PC-3 (cell line): ENCODE data around the gene ARSB. TPM values are rescaled to one million over a fixed set of nuclear protein-coding genes. Genes with fewer than 3 reads are reported as not detected.
A peak's percentile ranks its signal among the peaks of the same experiment; 100 is the strongest.

Source experiments
- ATAC-seq: fragments of 200-7000 bp; cut with Tn5 transposase; 2 replicates; pipeline ENCODE4 v1.9.1; 2020; ENCODE audit warnings: mild to moderate bottlenecking, moderate library complexity
- BruUV-seq: library from RNA; stranded (reverse); fragments of 400-500 nt; replicated peaks from 2 replicates; lab custom pipeline; 2021; lab: Mats Ljungman, UMichigan
- CTCF ChIA-PET: fragments of 300-600 bp; sonication (Branson Sonifier 250); formaldehyde crosslinking; loops from one replicate; lab custom pipeline; 2022; ENCODE audit warnings: antibody characterized with exemption; lab: Charles Lee
- POLR2A ChIA-PET: fragments of 300-600 bp; sonication (Branson Sonifier 250); formaldehyde crosslinking; loops from one replicate; lab custom pipeline; 2022; ENCODE audit warnings: antibody characterized with exemption; ENCODE audit not compliant: unreplicated experiment; lab: Charles Lee
- DNase-seq: peaks from one replicate; pipeline ENCODE4 v3.0.0-alpha.2; 2015
- H2AFZ ChIP-seq: fragments of 300-600 bp; sonication (generic); 2 replicates; pipeline ENCODE4 v1.6.0; 2016; ENCODE audit warnings: antibody characterized with exemption, low read length
- H3F3A ChIP-seq: fragments of 300-600 bp; sonication (generic); one replicate; pipeline ENCODE4 v1.6.0; 2017; ENCODE audit warnings: antibody characterized with exemption, low read length, control low read depth, mild to moderate bottlenecking; ENCODE audit not compliant: unreplicated experiment
- H3K27ac ChIP-seq: fragments of 300-600 bp; sonication (generic); 2 replicates; pipeline ENCODE4 v1.5.1; 2016; ENCODE audit warnings: mild to moderate bottlenecking, low read length
- H3K27me3 ChIP-seq: fragments of 300-600 bp; sonication (generic); 2 replicates; pipeline ENCODE4 v1.6.1; 2016; ENCODE audit warnings: low read length, mixed read lengths
- H3K36me3 ChIP-seq: fragments of 300-600 bp; sonication (generic); 2 replicates; pipeline ENCODE4 v1.6.1; 2016; ENCODE audit warnings: low read depth, mixed run types, low read length, mixed read lengths
- H3K4me1 ChIP-seq: fragments of 300-600 bp; sonication (generic); 2 replicates; pipeline ENCODE4 v1.5.1; 2016; ENCODE audit warnings: low read length; ENCODE audit not compliant: insufficient read depth
- H3K4me2 ChIP-seq: fragments of 300-600 bp; sonication (generic); 2 replicates; pipeline ENCODE4 v1.6.0; 2016; ENCODE audit warnings: low read length
- H3K4me3 ChIP-seq: fragments of 300-600 bp; sonication (generic); 2 replicates; pipeline ENCODE4 v1.5.1; 2016; ENCODE audit warnings: mild to moderate bottlenecking, low read length, mixed read lengths
- H3K79me2 ChIP-seq: fragments of 300-600 bp; sonication (generic); 2 replicates; pipeline ENCODE4 v1.6.1; 2017; ENCODE audit warnings: low read length, mixed read lengths
- H3K9ac ChIP-seq: fragments of 300-600 bp; sonication (generic); 2 replicates; pipeline ENCODE4 v1.6.0; 2016; ENCODE audit warnings: mild to moderate bottlenecking, low read length
- H3K9me2 ChIP-seq: fragments of 300-600 bp; sonication (generic); replicated peaks from 2 replicates; pipeline ENCODE4 v1.6.1; 2016; ENCODE audit warnings: mixed run types, low read length, mixed read lengths
- H3K9me3 ChIP-seq: fragments of 300-600 bp; sonication (generic); 2 replicates; pipeline ENCODE4 v1.6.1; 2016; ENCODE audit warnings: low read length, mixed read lengths
- H4K20me1 ChIP-seq: fragments of 300-600 bp; sonication (generic); 2 replicates; pipeline ENCODE4 v1.6.1; 2016; ENCODE audit warnings: low read length, mixed read lengths
- CTCF ChIP-seq: fragments of 300-600 bp; sonication (generic); conservative IDR thresholded peaks from 2 replicates; pipeline ENCODE4 v1.5.1; 2017; ENCODE audit warnings: antibody characterized with exemption, low read depth, mild to moderate bottlenecking, low read length
- EZH2 ChIP-seq: fragments of 300-600 bp; sonication (generic); IDR thresholded peaks from one replicate; pipeline ENCODE4 v1.6.1; 2017; ENCODE audit warnings: antibody characterized with exemption, mild to moderate bottlenecking, low read length; ENCODE audit not compliant: unreplicated experiment
- EZH2phosphoT487 ChIP-seq: fragments of 300-600 bp; sonication (generic); IDR thresholded peaks from 2 replicates; pipeline ENCODE4 v1.6.1; 2018; ENCODE audit warnings: mild to moderate bottlenecking, antibody characterized with exemption, low read length, borderline replicate concordance
- intact Hi-C: fragments of 100-400 bp; cut with micrococcal nuclease; formaldehyde crosslinking; loops from 2 replicates; pipeline ENCODE4 v1.9.0; 2023
- total RNA-seq: library from RNA; depleted of rRNA; stranded (reverse); fragments of >200 nt; gene quantifications from 2 replicates; pipeline ENCODE4 v1.2.3, GENCODE V29; 2014

ARSB gene
- total RNA-seq, 1 experiment from 2014 or later: 8.1 TPM

- intact Hi-C loops: no loop called here
- no peak for ATAC-seq
- H3K27ac ChIP-seq: no peak overlapping the region
- no peak overlapping the region for H2AFZ ChIP-seq
- H3K4me2 ChIP-seq: no peak overlapping the region
- CTCF ChIA-PET: no interaction called here
- H3K9me2 ChIP-seq: no peaks in the 10 kb centered on the region
- no peaks in the 10 kb centered on the region for H3K27me3 ChIP-seq
- no peaks in the 10 kb centered on the region for H3K36me3 ChIP-seq
- DNase-seq: no peak
- H3F3A ChIP-seq: no peaks in the 10 kb centered on the region
- POLR2A ChIA-PET: no interaction called here
- H3K9ac ChIP-seq: no peak overlapping the region
- TF ChIP-seq EZH2 (no peak), CTCF (no peak), EZH2phosphoT487 (no peak)
- no peaks in the 10 kb centered on the region for H3K79me2 ChIP-seq
- peaks cover 10% of the 10 kb centered on the region; the same call in 1 of the 2 replicates for H3K4me1 ChIP-seq
- no TSS peak for BruUV-seq
- H3K9me3 ChIP-seq: no peaks in the 10 kb centered on the region
- H4K20me1 ChIP-seq: no peaks in the 10 kb centered on the region
- no peak overlapping the region for H3K4me3 ChIP-seq
These were observed 193.5 kb downstream of the ARSB start for GRCh38 chr5:78791501-78792100.

GRCh38 chr5:78787783-78788182, 197.3 kb downstream of the ARSB start:
- intact Hi-C loops: no loop called here
- Histone ChIP-seq H3K4me1 (0 out of 2 replicates have a peak, but pooled peaks cover 3% of the 10 kb centered on the region), H3K9me2 (no peaks in the 10 kb centered on the region), H3K27ac (no peak overlapping the region), H3K9ac (no peak overlapping the region), H3K4me2 (no peak overlapping the region), H2AFZ (no peak overlapping the region), H3K4me3 (no peak overlapping the region), H3F3A (no peaks in the 10 kb centered on the region), H3K9me3 (no peaks in the 10 kb centered on the region), H3K27me3 (no peaks in the 10 kb centered on the region), H3K79me2 (no peaks in the 10 kb centered on the region), H3K36me3 (no peaks in the 10 kb centered on the region), H4K20me1 (no peaks in the 10 kb centered on the region)
- ChIA-PET CTCF (no interaction called here), POLR2A (no interaction called here)
- no TSS peak for BruUV-seq
- no peak for DNase-seq
- no peak for ATAC-seq
- TF ChIP-seq EZH2 (no peak), EZH2phosphoT487 (no peak), CTCF (no peak)

GRCh38 chr5:78785454-78785853, 199.7 kb downstream of the ARSB start:
- Histone ChIP-seq H3K4me3 (no peak overlapping the region), H4K20me1 (no peaks in the 10 kb centered on the region), H3K27me3 (no peaks in the 10 kb centered on the region), H3K79me2 (no peaks in the 10 kb centered on the region), H3K9me2 (no peaks in the 10 kb centered on the region), H3K4me2 (no peak overlapping the region), H3K36me3 (no peaks in the 10 kb centered on the region), H3F3A (no peaks in the 10 kb centered on the region), H3K9ac (no peak overlapping the region), H3K27ac (peak overlapping the region; percentile 15; the same call in 1 of the 2 replicates), H3K9me3 (no peaks in the 10 kb centered on the region), H2AFZ (no peak overlapping the region), H3K4me1 (peaks cover 7% of the 10 kb centered on the region)
- no TSS peak for BruUV-seq
- intact Hi-C loops: no loop called here
- ChIA-PET CTCF (no interaction called here), POLR2A (no interaction called here)
- no peak for TF ChIP-seq EZH2
- TF ChIP-seq CTCF: no peak
- no peak for TF ChIP-seq EZH2phosphoT487
- DNase-seq: no peak
- no peak for ATAC-seq
